Right ventricle myocardium superior (tissue), 1 donor: Measurements from ENCODE around the gene CCDC171. TPM values are rescaled to one million over a fixed set of nuclear protein-coding genes. Genes with fewer than 3 reads are reported as not detected.
"Not testable (repeated sequence)": the region's sequence is repeated elsewhere in the genome, so short reads cannot be mapped to it uniquely, and the experiment has no call there.

Experiments used
- ATAC-seq: fragments of 200-7000 bp; cut with Tn5 transposase; one replicate; pipeline ENCODE4 v1.9.1; 2020; ENCODE audit warnings: mild to moderate bottlenecking; ENCODE audit not compliant: poor library complexity
- DNase-seq: peaks from one replicate; pipeline ENCODE4 v3.0.0-alpha.2; 2020
- intact Hi-C: fragments of 100-400 bp; cut with DNase I; formaldehyde crosslinking; loops from one replicate; pipeline ENCODE4 v1.11.2; 2022
- total RNA-seq: library from RNA; stranded (reverse); fragmentation: NEBNext Ultra II Directional; extraction: Animal tissue kit (Norgen Biotek cat#: 25700); gene quantifications from one replicate; pipeline ENCODE4 v1.2.1, GENCODE V29; 2021
- donor health status: DM: no; HTN: yes; CAD: no; lungs with severe emphysema.

CCDC171 gene
- total RNA-seq, 1 donor from 2014 or later: 1.6 TPM

DNA sequence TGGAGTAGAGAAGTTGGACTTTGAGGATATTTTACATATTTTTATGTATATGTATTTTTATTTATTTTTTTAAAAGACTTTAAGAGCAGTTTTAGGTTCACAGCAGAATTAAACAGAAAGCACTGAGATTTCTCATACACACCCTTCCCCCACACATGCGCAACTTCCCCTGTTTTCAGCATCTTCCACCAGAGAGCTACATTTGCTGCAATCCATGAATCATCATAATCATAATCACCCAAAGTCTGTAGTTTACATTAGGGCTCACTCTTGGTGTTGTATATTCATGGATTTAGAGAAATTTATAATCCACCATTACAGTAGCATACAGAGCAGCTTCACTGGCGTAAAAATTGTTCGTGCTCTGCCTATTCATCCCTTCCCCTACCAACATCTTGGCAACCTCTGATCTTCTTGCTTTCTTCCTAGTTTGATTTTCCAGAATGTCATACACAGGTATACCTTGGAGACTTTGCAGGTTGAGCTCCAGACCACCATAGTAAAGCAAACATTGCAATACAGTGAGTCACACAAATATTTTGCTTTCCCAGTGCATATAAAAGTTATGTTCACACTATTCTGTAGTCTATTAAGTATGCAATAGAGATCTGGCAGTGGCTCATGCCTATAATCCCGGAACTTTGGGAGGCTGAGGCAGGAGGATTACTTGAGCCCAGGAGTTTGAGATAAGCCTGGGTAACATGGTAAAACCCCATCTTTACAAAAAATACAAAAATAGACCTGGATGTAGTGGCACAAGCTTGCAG is 9.6 kb upstream of the CCDC171 start:
- ATAC-seq (no peak), DNase-seq (no peak)
- intact Hi-C loops: no loop called here

- intact Hi-C loops: no loop called here
- DNase-seq (no peak), ATAC-seq (no peak)
Measured at GRCh38 chr9:15549611-15550010, 3.2 kb upstream of the CCDC171 start.

DNA sequence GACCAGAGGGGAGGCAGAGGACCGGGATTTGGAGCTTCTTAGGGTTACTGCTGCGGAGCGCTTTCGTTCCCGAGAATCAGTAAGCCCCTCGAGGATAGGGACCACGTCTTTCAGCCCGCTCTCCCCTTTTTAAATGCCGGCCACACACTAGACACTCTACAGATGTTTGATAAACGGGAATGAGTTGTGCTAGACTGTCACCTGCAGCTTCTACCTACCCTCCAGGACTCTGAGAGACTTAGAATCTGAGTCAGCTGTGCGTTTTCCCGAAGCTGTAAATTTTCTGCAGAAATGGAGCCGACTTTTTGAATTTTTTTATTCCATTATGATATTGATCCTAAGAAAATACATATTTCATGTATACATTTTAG is 670 bp downstream of the CCDC171 start:
- intact Hi-C loops: no loop called here
- no peak for DNase-seq
- ATAC-seq: no peak

GRCh38 chr9:15570769-15571168 is 17.9 kb downstream of the CCDC171 start:
- DNase-seq (no peak), ATAC-seq (no peak)
- intact Hi-C loops: no loop called here

- DNase-seq: no peak
- intact Hi-C loops: no loop called here
- ATAC-seq: no peak
Measured at GRCh38 chr9:15572200-15572770, 19.4 kb downstream of the CCDC171 start.

DNA sequence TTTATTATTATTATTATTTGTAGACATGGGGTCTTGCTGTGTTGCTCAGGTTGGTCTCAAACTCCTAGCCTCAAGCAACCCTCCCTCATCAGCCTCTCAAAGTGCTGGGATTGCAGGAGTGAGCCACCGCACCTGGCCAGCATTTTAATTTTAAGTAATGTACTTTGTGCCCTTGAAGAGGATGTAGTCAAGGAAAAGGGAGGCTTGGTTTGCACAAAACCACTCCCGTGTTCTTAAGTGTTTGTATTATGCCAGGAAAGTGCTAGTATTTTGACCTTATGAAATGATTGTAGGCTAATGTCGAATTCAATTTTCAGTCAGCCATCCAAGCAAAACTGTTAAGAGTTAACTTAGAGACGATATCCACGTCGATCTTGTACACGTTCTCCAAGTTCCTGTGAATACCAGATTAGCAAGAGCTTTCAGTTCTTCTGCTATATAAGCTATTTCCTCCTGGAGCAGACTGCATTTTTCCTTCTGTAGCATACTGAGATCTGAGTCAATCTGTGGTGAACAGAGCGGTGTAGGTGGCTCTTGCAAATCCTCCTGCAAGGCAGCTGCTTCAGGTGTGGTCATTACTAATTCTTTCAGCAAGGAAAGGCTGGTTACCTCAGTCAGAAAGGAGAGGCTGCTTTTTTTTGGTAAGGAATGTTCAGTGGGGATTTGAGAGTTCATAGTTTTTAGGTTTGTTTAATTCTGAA is 23.7 kb downstream of the CCDC171 start:
- intact Hi-C loops: no loop called here
- ATAC-seq: no peak
- DNase-seq: no peak

GRCh38 chr9:15578714-15579113 is 25.9 kb downstream of the CCDC171 start:
- intact Hi-C loops: no loop called here
- DNase-seq (no peak), ATAC-seq (peak; percentile 59)

DNA sequence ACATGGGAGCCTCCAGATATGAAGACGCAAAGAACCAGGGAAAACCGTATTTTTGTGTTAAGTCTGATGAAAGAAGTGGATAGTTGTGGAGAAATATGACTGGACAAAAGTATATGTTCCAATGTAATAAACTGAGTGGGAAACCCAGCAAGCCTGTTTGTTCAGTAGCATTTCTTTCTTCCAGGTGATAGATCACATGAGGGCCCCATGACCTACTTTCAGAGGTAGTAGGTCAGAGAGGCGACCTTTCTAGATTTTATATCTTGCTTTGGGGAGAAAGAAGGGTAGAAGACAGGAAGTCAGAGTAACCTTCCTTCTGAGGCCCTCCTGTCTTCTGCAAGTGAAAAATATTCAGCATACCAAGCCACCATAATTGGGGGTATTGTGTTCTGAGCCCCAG is 31.5 kb downstream of the CCDC171 start:
- ATAC-seq: no peak
- intact Hi-C loops: no loop called here

GRCh38 chr9:15592317-15592716 is 39.5 kb downstream of the CCDC171 start:
- no peak for ATAC-seq
- intact Hi-C loops: no loop called here
- no peak for DNase-seq

More for the DNA sequence above, 31.5 kb downstream of the CCDC171 start:
- DNase-seq: no peak

- intact Hi-C loops, ATAC-seq, DNase-seq: not testable (repeated sequence)
Measured at GRCh38 chr9:15592940-15593339, 40.1 kb downstream of the CCDC171 start.

- ATAC-seq, DNase-seq: not testable (repeated sequence)
- intact Hi-C loops: loop anchor here (10.0 kb wide), 1 partner anchor 386 kb away; no protein-coding TSS in a partner anchor
Measured at GRCh38 chr9:15600666-15601330, 48.0 kb downstream of the CCDC171 start.

DNA sequence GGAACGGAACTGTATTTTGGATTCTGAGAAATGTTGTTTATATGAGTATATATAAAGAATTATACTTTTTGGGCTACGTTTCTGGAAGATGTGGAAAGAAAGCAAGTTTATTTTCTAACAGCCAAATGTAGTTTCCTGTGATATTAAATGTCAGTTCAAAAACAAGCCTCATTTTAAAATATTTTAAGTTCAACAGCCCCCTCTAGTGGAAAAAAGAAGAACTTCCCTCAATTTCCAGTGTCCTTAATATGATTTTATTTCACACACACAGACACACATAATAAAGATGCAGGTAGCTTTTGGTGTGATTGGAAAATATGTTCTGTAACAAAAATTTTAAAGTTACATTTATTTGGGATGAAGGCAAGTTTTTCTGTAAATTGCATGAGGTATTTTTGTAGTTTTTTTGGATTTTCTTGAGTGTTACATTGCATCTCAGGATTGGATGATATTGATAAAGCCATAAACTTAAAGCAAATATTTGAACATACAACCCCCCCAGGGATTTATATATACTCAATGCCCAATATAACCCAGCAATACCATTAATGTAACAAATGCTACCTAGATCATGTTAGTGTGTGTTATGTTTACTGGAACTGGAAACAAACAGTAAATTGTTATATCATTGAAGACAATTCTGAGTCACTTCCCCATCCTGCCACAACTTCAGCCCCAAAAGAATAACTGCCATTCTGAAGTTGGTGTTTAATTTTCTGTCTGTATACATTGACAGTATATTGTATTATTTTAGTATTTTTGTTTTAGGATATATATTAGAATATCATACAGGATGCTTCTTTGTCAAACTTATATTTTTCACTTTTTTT is 54.0 kb downstream of the CCDC171 start:
- ATAC-seq (peak; percentile 49), DNase-seq (no peak)
- intact Hi-C loops: loop anchor here (10.0 kb wide), 1 partner anchor 392 kb away; no protein-coding TSS in a partner anchor

DNA sequence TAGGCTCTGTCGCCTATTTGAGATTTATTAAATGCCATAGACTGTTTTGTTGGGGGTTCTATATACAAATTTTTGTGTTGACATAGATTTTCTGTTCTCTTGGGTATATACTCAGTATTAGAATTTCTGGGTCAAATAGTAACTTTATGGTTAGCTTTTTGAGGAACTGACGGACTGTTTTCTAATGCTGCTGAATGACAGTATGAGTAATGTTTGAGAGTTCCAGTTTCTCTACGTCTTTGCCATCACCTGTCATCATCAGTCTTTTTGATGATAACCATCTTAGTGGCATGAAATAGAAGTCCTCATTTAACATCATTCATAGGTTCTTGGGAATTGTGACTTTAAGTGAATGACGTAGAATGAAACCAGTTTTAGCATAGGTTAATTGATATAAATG is 60.1 kb downstream of the CCDC171 start:
- no peak for ATAC-seq
- no peak for DNase-seq
- intact Hi-C loops: no loop called here

GRCh38 chr9:15617782-15618181 is 64.9 kb downstream of the CCDC171 start:
- DNase-seq (no peak), ATAC-seq (no peak)
- intact Hi-C loops: no loop called here

GRCh38 chr9:15618540-15619331 is 65.9 kb downstream of the CCDC171 start:
- no peak for ATAC-seq
- no peak for DNase-seq
- intact Hi-C loops: no loop called here

- DNase-seq: no peak
- no peak for ATAC-seq
- intact Hi-C loops: no loop called here
Measured at GRCh38 chr9:15622318-15622971, 69.6 kb downstream of the CCDC171 start.

DNA sequence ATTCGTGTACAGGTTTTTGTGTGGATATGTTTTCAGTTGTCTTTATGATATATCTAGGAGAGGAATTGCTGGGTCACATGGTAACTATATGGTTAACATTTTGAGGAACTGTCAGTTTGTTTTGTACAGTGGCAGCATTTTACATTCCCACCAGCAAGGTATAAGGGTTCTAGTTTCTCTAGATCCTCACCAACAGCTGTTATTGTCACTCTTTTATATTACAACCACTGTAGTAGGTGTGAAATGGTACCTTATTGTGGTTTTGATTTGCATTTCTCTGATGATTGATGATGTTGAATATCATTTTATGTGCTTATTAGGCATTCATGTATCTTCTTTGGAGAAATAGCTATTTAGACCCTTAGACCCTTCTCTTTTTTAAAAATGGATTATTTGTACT is 82.9 kb downstream of the CCDC171 start:
- DNase-seq: no peak
- ATAC-seq: no peak
- intact Hi-C loops: no loop called here
